Kidney capillary endothelial cell (primary cell): ENCODE measurements around the gene ADA.

Source experiments
- DNase-seq: peaks from one replicate; pipeline ENCODE4 v3.0.0-alpha.2; 2018; ENCODE audit warnings: low spot score

ADA gene

DNA sequence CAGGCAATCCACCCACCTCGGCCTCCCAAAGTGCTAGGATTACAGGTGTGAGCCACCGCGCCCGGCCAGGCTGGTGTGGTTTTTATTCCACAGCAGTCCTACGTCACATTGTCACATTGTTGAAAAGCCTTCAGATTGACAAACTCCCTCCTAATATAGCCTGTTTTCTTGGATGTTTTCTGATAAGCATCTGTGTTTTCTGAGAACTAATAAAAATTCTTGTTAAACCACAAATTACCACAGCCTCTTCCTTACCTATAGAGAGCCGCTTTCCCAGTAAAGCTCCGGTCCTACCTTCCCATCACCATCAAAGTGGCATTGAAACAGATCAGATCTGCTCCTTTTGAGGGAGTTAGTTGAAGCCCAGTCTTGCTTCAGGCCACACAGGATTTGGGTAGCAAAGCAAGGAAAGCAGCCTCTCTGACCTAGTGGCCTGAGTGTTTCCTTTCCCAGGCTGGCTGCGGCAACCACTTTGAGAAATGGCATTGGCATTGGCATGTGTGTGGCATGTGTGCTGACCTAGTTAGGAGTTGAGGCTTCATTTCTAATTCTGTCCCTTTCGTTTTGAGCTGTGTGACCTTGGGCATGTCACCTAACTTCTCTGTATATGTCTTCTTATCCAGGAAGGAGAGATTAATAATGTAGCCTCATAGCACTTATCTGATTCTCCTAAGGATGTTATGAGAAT, 70.8 kb downstream of the ADA start:
- no peak for DNase-seq

DNA sequence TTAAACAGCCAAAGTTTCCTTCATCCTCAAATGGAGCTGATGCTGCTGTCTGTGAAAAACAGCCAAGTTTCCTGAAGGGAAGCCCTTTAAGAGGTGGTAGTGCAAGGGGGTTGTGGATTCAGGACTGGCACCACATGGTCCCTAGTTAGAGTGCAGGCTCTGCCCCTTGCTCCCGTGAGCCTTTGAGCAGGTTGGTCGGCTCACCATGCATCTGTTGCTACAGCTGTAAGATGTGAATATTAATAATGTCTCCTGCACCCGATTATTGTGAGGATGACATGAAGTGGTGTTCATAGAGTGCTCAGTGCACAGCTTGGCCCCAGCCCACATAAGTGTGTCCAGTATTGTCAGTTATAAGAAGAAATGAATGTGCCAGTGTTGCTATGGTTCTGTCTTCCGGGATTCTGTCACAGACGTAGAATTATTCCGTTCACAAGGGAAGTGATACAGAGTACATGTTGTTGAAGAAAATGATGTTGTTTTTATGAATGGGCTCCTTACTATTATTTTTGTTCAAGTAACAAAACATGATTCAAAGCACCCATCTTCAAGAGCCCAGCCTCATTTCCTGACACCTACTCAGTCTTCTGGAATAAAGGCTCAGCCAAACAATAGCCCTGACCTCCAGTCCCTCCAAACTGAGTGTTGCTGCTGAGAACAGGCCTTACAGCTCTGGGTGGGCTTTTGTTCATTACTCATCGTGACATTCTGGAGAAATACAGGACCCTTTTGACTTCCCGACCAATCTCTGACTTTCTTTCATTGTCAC, 72.0 kb downstream of the ADA start:
- peak; percentile 84 for DNase-seq

DNA sequence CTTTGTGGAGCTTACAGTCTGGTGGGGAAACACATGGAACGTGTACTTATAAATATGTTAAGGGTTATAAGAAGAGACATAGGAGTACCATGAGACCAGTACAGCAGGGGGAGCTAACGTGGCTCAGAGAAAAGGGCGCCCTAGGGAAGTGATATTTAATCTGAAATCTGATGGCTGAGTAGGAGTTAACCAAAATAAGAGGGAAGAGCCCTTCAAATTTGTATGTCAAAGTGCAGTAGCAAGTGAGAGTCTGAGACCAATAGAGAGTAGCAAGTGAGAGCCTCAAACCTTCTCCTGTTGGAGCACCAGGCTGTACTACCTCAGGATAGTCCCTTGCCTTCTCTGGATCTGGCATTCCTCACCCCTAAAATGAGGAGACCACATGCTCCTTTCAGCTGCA, 75.2 kb downstream of the ADA start:
- DNase-seq, result no peak

DNA sequence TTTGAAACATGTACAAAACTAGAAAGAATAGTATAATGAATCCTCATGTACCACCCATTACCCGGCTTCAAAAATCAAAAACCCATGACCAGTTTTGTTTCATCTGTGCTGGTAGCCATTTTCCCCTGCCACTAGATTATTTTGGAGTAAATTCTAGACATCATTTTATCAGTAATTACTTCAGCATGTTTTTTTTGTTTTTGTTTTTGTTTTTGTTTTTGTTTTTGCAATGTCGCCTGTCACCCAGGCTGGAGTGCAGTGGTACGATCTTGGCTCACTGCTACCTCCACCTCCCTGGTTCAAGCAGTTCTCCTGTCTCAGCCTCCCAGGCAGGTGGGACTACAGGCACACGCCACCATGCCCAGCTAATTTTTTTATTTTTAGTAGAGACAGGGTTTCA, 77.1 kb downstream of the ADA start:
- DNase-seq, result no peak

DNA sequence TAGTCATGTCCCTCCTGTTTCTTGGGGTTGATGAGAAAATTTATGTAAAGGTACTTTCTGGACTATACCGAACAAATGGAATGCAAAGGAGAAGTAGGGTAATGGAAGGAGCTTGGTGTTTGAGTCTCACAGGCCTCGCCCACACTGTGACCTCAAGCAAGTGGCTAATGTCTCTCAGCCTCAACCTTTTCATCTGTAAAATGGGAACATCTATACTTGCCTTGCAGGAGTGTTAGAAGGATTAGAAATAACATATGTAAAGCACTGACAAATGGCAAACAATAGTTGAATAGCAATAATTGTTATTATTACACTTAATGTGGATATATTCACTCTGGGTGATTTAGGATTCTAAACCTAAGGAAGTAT, 78.0 kb downstream of the ADA start:
- DNase-seq, result no peak

DNA sequence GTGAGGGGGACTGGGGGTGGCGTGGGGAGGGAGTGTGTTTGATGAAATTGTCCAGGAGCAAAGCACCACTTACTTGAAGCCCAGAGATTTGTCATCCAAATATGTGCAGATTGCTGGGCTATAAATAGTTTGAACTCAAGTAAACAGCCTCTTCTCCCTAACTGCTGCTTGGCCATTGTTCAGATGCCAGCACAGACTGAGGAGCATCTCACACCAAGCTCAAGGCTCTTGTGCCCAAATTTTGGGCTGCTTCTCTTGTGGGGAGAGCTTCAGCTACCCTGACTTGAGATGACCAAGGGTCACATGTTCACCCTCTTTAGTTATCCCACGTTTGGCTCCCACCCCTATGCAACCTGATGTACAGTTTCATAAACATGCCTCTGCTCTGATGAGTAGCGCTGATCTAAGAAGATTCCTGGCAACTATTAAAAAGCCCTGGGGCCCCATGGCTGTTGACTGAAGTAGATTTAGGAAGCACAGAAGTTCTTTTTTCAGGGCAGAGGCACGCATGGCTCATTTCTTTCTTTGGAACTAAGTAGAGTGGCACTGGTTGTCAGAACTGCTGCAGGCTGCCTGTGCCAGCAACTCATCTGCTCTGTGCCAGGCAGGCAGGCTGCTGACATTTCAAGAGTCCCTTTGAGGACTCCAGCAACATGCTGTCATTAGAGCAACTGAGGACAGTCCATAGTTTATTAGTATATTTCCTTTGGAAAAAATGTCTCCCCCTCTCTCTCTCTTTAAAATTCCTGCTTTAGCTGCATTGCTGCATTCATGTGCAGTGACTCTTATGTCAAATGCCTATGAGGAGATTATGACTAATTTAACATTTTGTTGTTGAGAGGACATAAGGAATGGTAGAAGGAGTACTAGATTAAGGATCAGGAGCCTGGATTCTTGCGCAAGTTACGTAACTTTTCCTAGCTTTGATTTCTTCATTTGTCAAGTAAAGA, 78.7 kb downstream of the ADA start:
- DNase-seq, result peak; percentile 90

DNA sequence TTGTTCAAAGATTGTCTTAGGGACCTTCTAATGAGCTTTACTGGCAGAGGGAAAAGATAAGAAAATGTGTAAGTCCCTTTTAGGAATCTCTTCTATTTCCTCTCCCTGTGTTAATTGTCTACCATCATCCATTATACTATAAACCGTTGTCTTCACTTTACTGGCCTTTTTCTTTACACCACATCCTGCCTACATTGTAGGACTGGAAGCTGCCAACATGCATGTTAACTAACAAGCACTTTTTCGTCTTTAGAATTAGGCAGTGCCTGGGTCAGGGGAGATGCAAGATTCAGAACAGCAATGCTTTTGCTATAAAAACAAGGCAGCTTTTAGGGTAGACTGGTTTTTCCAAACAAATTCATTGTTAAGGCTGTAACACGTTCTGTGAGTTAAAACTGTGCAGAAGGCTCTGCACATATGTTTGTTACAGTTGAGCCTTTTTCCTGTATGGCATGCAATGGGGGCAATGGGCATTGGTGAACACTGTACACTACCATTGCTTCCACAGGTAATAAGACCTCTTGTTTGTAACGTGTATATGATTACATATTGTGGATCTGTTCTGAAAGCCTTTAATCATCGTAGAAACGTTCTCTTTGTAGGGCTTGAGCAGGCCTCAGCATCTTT, 80.0 kb downstream of the ADA start:
- no peak for DNase-seq

DNA sequence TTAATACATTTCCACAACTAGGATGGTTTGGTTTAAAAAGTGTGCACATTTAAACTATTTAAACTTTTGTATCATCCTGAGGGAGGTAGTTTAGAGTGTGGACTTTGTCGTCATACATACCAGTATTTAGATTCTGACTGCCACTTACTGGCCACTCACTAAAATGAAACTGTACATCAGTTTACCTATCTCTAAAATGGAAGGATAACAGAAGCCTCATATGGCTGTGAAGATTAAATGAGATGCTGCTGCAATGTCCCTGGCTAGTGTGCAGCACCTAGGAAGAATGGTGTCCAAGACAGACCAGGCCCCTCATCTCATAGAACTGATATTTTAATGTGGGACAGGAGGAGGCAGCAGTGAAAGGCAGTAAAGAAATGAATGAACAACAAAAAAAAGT, 81.1 kb downstream of the ADA start:
- DNase-seq, result no peak
